GM12891 (cell line): ENCODE data around the gene OPN4.
A peak's percentile ranks its signal among the peaks of the same experiment; 100 is the strongest.

Experiments
- DNase-seq: peaks from one replicate; pipeline ENCODE4 v3.0.0; 2011; ENCODE audit warnings: low spot score; ENCODE audit not compliant: insufficient read length
- FAIRE-seq: peaks from 2 replicates; lab custom pipeline; 2011; peaks lifted over from hg19 to GRCh38; lab: Jason Lieb, UNC
- PAX5 ChIP-seq: IDR thresholded peaks from 2 replicates; pipeline ENCODE4 v1.6.1; 2011; ENCODE audit warnings: low read length, moderate library complexity, mild to moderate bottlenecking; ENCODE audit not compliant: insufficient read depth, severe bottlenecking
- POLR2A ChIP-seq: IDR thresholded peaks from 2 replicates; pipeline ENCODE4 v1.6.1; 2011; ENCODE audit warnings: low read depth, low read length, control low read depth
- POLR2AphosphoS5 ChIP-seq: IDR thresholded peaks from 2 replicates; pipeline ENCODE4 v1.6.1; 2011; ENCODE audit warnings: low read depth, low read length, control low read depth
- POU2F2 ChIP-seq: IDR thresholded peaks from 2 replicates; pipeline ENCODE4 v1.6.1; 2011; ENCODE audit warnings: low read depth, mild to moderate bottlenecking, control low read depth, low read length, moderate library complexity
- SPI1 ChIP-seq: IDR thresholded peaks from 2 replicates; pipeline ENCODE4 v1.6.1; 2011; ENCODE audit warnings: low read depth, low read length, control low read depth
- TAF1 ChIP-seq: IDR thresholded peaks from 2 replicates; pipeline ENCODE4 v1.6.1; 2011; ENCODE audit warnings: low read depth, low read length, control low read depth

The OPN4 gene

DNA sequence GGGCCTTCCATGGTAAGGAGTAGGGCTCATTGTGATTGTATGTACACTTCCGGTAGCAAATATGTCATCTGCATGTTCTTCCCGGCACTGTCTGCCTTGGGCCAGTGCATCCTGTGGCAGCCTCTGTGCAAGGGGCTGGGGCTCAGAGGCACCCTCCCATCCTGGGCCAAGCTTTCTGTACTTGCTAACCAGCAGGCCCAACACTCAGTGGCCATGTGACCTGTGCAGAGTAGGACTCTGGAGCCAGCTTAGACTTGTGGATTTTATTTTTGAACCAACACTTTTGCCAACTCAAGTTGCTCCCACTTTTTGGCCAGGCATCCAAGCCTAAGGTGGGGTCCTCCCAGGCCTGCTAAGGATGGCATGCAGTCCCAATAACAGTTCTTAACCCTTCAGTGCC lies 38.9 kb downstream of the OPN4 start:
- FAIRE-seq (no peak), DNase-seq (no peak)
- TF ChIP-seq POLR2AphosphoS5 (no peak), TAF1 (no peak), POLR2A (no peak), SPI1 (no peak), PAX5 (no peak), POU2F2 (no peak)

DNA sequence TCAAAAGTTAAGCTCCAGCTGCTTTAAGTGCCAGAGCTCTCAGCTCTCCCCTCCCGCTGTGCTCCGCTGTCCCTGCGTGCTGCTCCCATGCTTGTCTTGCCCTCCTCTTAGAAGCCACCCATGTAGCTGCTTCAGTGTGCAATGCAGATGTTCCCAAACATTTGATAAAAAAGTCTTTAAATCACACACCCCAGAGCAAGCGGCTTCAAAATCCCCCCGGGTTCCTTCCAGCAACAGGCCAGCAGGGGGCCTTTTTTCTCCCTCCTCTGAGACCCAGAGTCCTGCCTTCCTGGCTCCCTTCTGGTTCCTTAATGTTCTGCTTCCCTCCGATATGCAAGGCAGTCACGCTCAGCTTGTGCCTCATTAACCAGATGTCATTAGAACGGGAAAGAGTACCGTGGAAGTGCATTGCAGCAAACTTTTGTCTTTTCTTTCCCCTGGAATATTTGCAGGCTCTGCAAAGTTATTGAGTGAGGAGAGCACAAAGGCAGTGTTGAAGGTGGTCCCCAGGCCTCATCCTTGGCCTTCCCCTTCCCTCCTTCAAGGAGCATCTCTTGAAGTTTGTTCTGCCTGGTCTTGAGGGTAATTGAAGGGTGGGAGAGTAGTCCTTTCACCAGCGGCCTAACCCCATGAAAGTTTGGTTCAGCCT lies 39.5 kb downstream of the OPN4 start:
- FAIRE-seq = peak; percentile 26
- peak; percentile 56 for DNase-seq
- TF ChIP-seq POLR2AphosphoS5 = no peak

GRCh38 chr10:86698207-86698940 lies 44.0 kb downstream of the OPN4 start:
- no peak for DNase-seq
- TF ChIP-seq PAX5 = no peak
- TF ChIP-seq POU2F2 = no peak
- FAIRE-seq = no peak

GRCh38 chr10:86699125-86699524 lies 44.8 kb downstream of the OPN4 start:
- no peak for DNase-seq
- FAIRE-seq = no peak

DNA sequence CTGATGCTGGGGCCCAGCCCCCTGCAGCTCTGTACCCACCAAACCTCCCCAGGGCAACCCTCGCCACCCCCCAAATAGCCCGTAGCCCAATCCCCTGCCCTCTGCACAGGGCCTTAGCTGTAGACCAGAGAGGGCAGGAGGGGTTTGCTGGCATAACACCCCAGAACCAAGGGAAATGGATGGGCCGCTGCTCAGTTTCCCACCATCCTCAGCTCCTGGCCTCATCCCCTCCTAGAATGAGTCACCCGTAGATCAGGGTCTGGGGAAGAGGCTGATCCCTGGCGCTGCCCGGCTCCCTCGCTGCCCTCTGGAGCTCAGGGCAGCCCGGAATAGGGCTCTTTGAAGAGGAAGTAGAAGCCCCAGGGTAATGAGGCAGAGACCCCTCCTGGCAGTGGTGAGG lies 45.2 kb downstream of the OPN4 start:
- no peak for FAIRE-seq
- no peak for TF ChIP-seq SPI1
- TF ChIP-seq TAF1 = no peak
- no peak for TF ChIP-seq POU2F2
- TF ChIP-seq PAX5 = no peak
- no peak for TF ChIP-seq POLR2A
- no peak for TF ChIP-seq POLR2AphosphoS5
- DNase-seq = no peak

More at GRCh38 chr10:86699125-86699524, 44.8 kb downstream of the OPN4 start:
- TF ChIP-seq POLR2A (no peak), PAX5 (no peak), POU2F2 (no peak), TAF1 (no peak), SPI1 (no peak), POLR2AphosphoS5 (no peak)

DNA sequence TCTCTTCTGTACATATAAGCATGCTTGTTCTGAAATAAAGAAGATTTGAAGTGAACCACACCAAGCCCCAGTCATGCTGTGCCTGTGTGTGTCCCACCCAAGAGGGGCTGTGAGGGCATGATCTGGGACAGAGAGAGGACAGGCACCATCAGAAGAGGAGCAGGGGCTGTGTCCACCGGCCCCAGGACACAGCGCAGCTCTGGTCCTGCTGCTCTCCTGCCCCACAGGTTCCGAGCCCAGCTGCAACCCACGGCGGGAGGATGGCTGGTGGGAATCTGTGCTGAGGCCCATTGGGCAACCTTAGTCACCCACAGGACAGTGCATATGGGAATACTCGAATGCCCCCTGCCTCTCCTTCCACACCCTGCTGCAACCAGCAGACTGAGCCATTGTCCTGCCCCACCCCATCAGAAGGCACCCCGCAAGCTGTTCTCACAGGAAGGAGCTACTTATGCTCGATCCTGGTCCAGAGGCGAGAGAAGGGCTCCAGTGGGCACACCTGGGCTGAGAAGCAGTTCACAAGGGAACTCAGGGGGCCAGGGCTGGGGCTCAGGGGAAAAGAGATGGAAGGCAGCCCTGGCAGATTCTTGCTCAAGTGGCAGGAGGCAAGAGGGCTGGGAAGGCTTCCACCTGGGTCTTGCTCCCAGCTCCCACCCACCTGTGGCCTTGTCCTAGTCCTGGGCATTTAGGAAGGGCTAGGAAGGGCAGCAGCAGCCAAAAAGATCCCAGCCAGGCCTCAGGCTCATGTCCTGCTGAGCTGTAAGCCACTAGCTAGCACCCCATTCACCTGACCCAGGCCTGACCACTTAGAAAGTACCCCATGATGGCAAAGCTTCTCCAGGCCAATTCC lies 45.9 kb downstream of the OPN4 start:
- DNase-seq (no peak), FAIRE-seq (no peak)
- TF ChIP-seq PAX5 = no peak
- TF ChIP-seq TAF1 = no peak
- TF ChIP-seq POU2F2 = no peak
- no peak for TF ChIP-seq POLR2A

DNA sequence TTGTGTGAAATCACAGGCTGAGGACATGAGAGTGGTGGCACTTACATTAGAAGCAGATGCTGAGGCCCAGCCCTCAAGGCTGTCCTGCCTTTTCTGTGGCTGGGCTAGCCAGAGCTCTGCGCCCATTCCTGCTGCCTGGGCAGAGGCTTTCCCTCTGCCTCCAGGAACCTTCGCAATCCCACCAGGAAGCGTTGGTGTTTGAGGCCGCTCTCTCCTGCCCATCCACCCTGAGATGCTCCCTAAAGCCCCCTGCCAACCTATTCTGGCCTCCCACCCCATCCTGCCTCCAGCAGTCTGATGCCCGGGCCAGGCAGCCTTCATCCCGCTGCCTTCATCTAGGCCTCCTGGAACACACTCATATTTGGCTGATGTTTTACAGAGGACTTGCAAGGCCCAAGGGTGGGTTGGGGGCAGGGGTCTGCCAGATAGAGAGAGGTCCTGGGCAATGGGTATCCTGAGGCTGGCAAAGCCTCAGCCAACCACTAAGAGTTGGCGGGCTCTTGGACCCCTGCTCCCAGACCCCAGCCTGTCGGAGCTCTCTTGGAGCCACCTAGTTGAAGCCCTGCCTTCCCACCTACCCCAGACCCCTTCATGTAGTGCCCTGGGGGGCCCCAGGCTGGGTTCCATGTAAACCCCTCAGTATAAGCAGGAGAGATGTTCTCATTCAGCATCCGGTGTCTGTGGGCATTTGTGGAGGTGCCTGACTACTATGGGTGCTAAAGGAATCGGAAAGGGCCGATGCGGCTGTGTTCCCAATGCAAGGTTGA lies 46.7 kb downstream of the OPN4 start:
- FAIRE-seq (no peak), DNase-seq (no peak)
- no peak for TF ChIP-seq TAF1
- TF ChIP-seq SPI1 = no peak
- TF ChIP-seq PAX5 = no peak
- TF ChIP-seq POU2F2 = no peak
- TF ChIP-seq POLR2A = no peak
- no peak for TF ChIP-seq POLR2AphosphoS5

GRCh38 chr10:86703176-86703575 lies 48.8 kb downstream of the OPN4 start:
- TF ChIP-seq TAF1 (no peak), POU2F2 (no peak), POLR2AphosphoS5 (no peak), POLR2A (no peak), SPI1 (no peak), PAX5 (no peak)
- peak; percentile 16 for FAIRE-seq

DNA sequence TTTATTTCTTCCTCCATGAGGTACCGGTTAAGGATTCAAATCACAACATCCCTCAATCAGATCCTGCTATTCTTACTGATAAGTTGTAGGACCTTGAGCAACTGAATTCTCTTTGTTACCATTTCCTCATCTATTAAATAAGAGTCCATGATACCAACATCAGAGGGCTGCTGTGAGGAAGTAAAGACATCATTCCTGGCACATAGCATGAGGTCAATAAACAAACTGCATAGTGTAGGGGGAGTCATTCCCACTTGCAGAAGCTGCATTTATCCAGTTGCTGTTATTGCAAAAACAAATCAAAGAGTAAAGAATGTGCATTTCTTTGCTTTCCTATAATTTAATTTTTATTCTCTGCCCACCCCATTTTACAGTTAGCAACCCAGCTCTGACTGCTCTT lies 50.8 kb downstream of the OPN4 start:
- DNase-seq (no peak), FAIRE-seq (no peak)
- no peak for TF ChIP-seq TAF1

More at GRCh38 chr10:86703176-86703575, 48.8 kb downstream of the OPN4 start:
- DNase-seq = no peak
